Ascending aorta (tissue), 2 donors: ENCODE results near the gene BBIP1. TPM values are rescaled to one million over a fixed set of nuclear protein-coding genes. Genes with fewer than 3 reads are reported as not detected.
A peak's percentile ranks its signal among the peaks of the same experiment; 100 is the strongest.

ENCODE experiments used
- DNase-seq, 2 donors: peaks; one replicate each; pipeline ENCODE4 v3.0.0-alpha.2; 2019; ENCODE audit warnings: low spot score in 2 of 2
- H3K27ac ChIP-seq, 2 donors: fragments of 200-600 bp; sonication (generic); one replicate each; pipeline ENCODE4 v1.5.1; 2016 to 2017; ENCODE audit warnings: mild to moderate bottlenecking in 1 of 2
- H3K27me3 ChIP-seq: fragments of 200-600 bp; sonication (generic); one replicate; pipeline ENCODE4 v1.5.1; 2017
- H3K36me3 ChIP-seq, 2 donors: fragments of 200-600 bp; sonication (generic); one replicate each; pipeline ENCODE4 v1.5.1; 2016
- H3K4me1 ChIP-seq, 2 donors: fragments of 200-600 bp; sonication (generic); one replicate each; pipeline ENCODE4 v1.5.1; 2016 to 2017; ENCODE audit warnings: mild to moderate bottlenecking in 1 of 2
- H3K4me3 ChIP-seq, 2 donors: fragments of 200-600 bp; sonication (generic); one replicate each; pipeline ENCODE4 v1.5.1; 2016 to 2017; ENCODE audit warnings: mild to moderate bottlenecking in 1 of 2
- H3K9me3 ChIP-seq, 2 donors: fragments of 200-600 bp; sonication (generic); one replicate each; pipeline ENCODE4 v1.5.1; 2016
- intact Hi-C: fragments of 100-400 bp; cut with DNase I; formaldehyde crosslinking; loops from one replicate; pipeline ENCODE4 v1.15.1; 2023
- total RNA-seq: library from RNA; depleted of rRNA; stranded (reverse); fragments of >200 nt; gene quantifications from one replicate; pipeline ENCODE4 v1.1.0, GENCODE V29; 2016
- TF ChIP-seq, protein P1 (sequence below), 3 experiments: fragments of 200-600 bp in 2 of 3; fragments of 450-650 bp in 1 of 3; sonication (generic) in 2 of 3; IDR thresholded peaks; one replicate each; pipeline ENCODE4 v1.5.1; 2016 to 2019; ENCODE audit warnings: antibody characterized with exemption in 3 of 3, mild to moderate bottlenecking in 1 of 3, moderate library complexity in 1 of 3

The BBIP1 gene
- total RNA-seq, 1 donor from 2014 or later = 1.5 TPM

- Histone ChIP-seq H3K27me3 (no peaks in the 10 kb centered on the region), H3K4me3 (peak overlapping the region; percentile 87 to 88), H3K27ac (peak overlapping the region; percentile 97 to 99), H3K36me3 (no peaks in the 10 kb centered on the region), H3K4me1 (peaks cover 4 to 24% of the 10 kb centered on the region in 2 donors), H3K9me3 (no peaks in the 10 kb centered on the region)
- intact Hi-C loops = loop anchor here (2.0 to 5.0 kb wide), 3 partner anchors 52 to 126 kb away; no protein-coding TSS in a partner anchor
- TF ChIP-seq, protein P1, sequence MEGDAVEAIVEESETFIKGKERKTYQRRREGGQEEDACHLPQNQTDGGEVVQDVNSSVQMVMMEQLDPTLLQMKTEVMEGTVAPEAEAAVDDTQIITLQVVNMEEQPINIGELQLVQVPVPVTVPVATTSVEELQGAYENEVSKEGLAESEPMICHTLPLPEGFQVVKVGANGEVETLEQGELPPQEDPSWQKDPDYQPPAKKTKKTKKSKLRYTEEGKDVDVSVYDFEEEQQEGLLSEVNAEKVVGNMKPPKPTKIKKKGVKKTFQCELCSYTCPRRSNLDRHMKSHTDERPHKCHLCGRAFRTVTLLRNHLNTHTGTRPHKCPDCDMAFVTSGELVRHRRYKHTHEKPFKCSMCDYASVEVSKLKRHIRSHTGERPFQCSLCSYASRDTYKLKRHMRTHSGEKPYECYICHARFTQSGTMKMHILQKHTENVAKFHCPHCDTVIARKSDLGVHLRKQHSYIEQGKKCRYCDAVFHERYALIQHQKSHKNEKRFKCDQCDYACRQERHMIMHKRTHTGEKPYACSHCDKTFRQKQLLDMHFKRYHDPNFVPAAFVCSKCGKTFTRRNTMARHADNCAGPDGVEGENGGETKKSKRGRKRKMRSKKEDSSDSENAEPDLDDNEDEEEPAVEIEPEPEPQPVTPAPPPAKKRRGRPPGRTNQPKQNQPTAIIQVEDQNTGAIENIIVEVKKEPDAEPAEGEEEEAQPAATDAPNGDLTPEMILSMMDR (IDR thresholded peaks at IDR 0.05) = no peak
- DNase-seq = no peak
These were observed 45.7 kb downstream of the BBIP1 start for GRCh38 chr10:110872984-110873923.

GRCh38 chr10:110872145-110872983 lies 46.6 kb downstream of the BBIP1 start:
- H3K27me3 ChIP-seq = no peaks in the 10 kb centered on the region
- DNase-seq = peak in 1 of 2 donors; percentile 88
- H3K36me3 ChIP-seq = no peaks in the 10 kb centered on the region
- peak overlapping the region; percentile 97 to 99 for H3K27ac ChIP-seq
- intact Hi-C loops = loop anchor here (2.0 to 5.0 kb wide), 3 partner anchors 52 to 125 kb away; no protein-coding TSS in a partner anchor
- H3K4me1 ChIP-seq = peaks cover 11 to 27% of the 10 kb centered on the region in 2 donors
- H3K9me3 ChIP-seq = no peaks in the 10 kb centered on the region
- TF ChIP-seq, protein P1 (IDR thresholded peaks at IDR 0.05) = peak in 1 of 3 experiments; percentile 21
- peak overlapping the region; percentile 87 to 88 for H3K4me3 ChIP-seq

GRCh38 chr10:110871298-110872084 lies 47.5 kb downstream of the BBIP1 start, which contains the start of gene PDCD4:
PDCD4 (plus strand) TSS chr10:110871928; CDS start chr10:110876028, 4,100 bp downstream.
- Histone ChIP-seq H3K36me3 (no peaks in the 10 kb centered on the region), H3K4me1 (peaks cover 16 to 35% of the 10 kb centered on the region in 2 donors), H3K27me3 (no peaks in the 10 kb centered on the region), H3K9me3 (no peaks in the 10 kb centered on the region), H3K27ac (peak within 1 kb of the TSS; percentile 97 to 99), H3K4me3 (peak within 1 kb of the TSS; percentile 87 to 88)
- TF ChIP-seq, protein P1 (IDR thresholded peaks at IDR 0.05) = no peak
- intact Hi-C loops = loop anchor here (2.0 to 5.0 kb wide), 4 partner anchors 47 to 124 kb away; partner anchors contain the start of genes BBIP1 and SHOC2
- peak; percentile 99 to 100 for DNase-seq

DNA sequence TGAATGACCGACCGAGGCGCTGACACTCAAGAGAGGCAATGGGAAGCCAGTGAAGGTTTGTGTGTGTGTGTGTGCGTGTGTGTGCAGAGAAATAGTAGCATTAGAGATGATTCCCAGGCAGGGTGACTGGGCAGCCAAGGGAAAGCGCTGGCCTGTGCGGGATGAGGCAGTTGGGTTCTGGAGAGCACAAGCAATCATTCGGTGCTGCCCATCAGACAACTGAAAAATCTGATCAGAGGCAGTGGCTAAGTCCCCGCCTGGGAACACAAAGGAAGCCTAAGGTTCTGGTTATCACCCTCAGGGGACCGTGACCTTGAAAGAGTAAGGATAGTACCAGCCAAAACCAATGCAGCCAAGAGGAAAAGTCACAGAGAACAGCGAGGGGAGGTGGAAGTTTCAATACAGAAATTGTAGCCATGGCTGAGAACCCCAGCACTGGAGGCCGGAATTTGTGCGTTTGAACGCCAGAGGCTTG lies 48.1 kb downstream of the BBIP1 start:
- H3K27me3 ChIP-seq = no peaks in the 10 kb centered on the region
- intact Hi-C loops = loop anchor here (2.0 to 5.0 kb wide), 2 partner anchors 48 to 124 kb away; partner anchors contain the start of genes BBIP1 and SHOC2
- TF ChIP-seq, protein P1 (IDR thresholded peaks at IDR 0.05) = no peak
- peak overlapping the region; percentile 97 to 99 for H3K27ac ChIP-seq
- H3K9me3 ChIP-seq = no peaks in the 10 kb centered on the region
- H3K4me3 ChIP-seq = peak overlapping the region; percentile 87 to 88
- DNase-seq = no peak
- H3K4me1 ChIP-seq = peaks cover 18 to 41% of the 10 kb centered on the region in 2 donors
- no peaks in the 10 kb centered on the region for H3K36me3 ChIP-seq
